H54 (cell line): ENCODE measurements around the gene ANGPTL2.
A peak's percentile ranks its signal among the peaks of the same experiment; 100 is the strongest.

Experiments used
- DNase-seq: peaks from one replicate; pipeline ENCODE4 v3.0.0; 2011; ENCODE audit warnings: low spot score, mixed read lengths; ENCODE audit not compliant: insufficient read length
- FAIRE-seq: peaks from 3 replicates; lab custom pipeline; 2011; peaks lifted over from hg19 to GRCh38; lab: Jason Lieb, UNC
- POLR2A ChIP-seq: IDR thresholded peaks from 2 replicates; pipeline ENCODE4 v1.6.1; 2011; ENCODE audit warnings: low read depth, mild to moderate bottlenecking, low read length

ANGPTL2 gene

GRCh38 chr9:127136081-127136879 is 13.8 kb upstream of the ANGPTL2 start:
- TF ChIP-seq POLR2A, result no peak
- FAIRE-seq, result no peak
- no peak for DNase-seq

- no peak for TF ChIP-seq POLR2A
- FAIRE-seq, result no peak
- DNase-seq, result no peak
These were observed 12.8 kb upstream of the ANGPTL2 start for GRCh38 chr9:127135056-127135745.

GRCh38 chr9:127133739-127134167 is 11.3 kb upstream of the ANGPTL2 start:
- no peak for TF ChIP-seq POLR2A
- DNase-seq, result peak; percentile 67
- FAIRE-seq, result no peak

- no peak for TF ChIP-seq POLR2A
- FAIRE-seq (no peak), DNase-seq (no peak)
These were observed 10.6 kb upstream of the ANGPTL2 start for GRCh38 chr9:127132921-127133647.

- no peak for TF ChIP-seq POLR2A
- no peak for FAIRE-seq
- DNase-seq, result no peak
These were observed 9.9 kb upstream of the ANGPTL2 start for GRCh38 chr9:127132375-127132774.

- peak; percentile 83 for DNase-seq
- FAIRE-seq, result peak; percentile 93
- no peak for TF ChIP-seq POLR2A
These were observed 9.4 kb upstream of the ANGPTL2 start for GRCh38 chr9:127131871-127132270.

- no peak for TF ChIP-seq POLR2A
- DNase-seq, result no peak
- FAIRE-seq, result no peak
These were observed 8.5 kb upstream of the ANGPTL2 start for GRCh38 chr9:127130661-127131538.

GRCh38 chr9:127130235-127130634 is 7.8 kb upstream of the ANGPTL2 start:
- DNase-seq (no peak), FAIRE-seq (no peak)
- TF ChIP-seq POLR2A, result no peak

GRCh38 chr9:127129718-127130085 is 7.3 kb upstream of the ANGPTL2 start:
- no peak for TF ChIP-seq POLR2A
- FAIRE-seq (no peak), DNase-seq (no peak)

GRCh38 chr9:127129073-127129717 is 6.8 kb upstream of the ANGPTL2 start:
- FAIRE-seq (no peak), DNase-seq (no peak)

GRCh38 chr9:127128341-127129072 is 6.1 kb upstream of the ANGPTL2 start:
- no peak for TF ChIP-seq POLR2A
- DNase-seq (no peak), FAIRE-seq (no peak)

More at GRCh38 chr9:127129073-127129717, 6.8 kb upstream of the ANGPTL2 start:
- TF ChIP-seq POLR2A, result no peak

GRCh38 chr9:127126971-127127370 is 4.5 kb upstream of the ANGPTL2 start:
- DNase-seq (no peak), FAIRE-seq (no peak)
- no peak for TF ChIP-seq POLR2A
